GM21367 (cell line): ENCODE measurements around the gene SEPHS1.
A peak's percentile ranks its signal among the peaks of the same experiment; 100 is the strongest.

ENCODE experiments used
- ATAC-seq: cut with Tn5 transposase; IDR thresholded peaks from one replicate; pipeline ENCODE4 v1.9.1; 2021; ENCODE audit not compliant: unreplicated experiment

The SEPHS1 gene

GRCh38 chr10:13329565-13329964, 18.5 kb downstream of the SEPHS1 start:
- ATAC-seq: no peak

- no peak for ATAC-seq
Observed at GRCh38 chr10:13328613-13329012, 19.5 kb downstream of the SEPHS1 start.

- no peak for ATAC-seq
Observed at GRCh38 chr10:13328126-13328525, 20.0 kb downstream of the SEPHS1 start.

DNA sequence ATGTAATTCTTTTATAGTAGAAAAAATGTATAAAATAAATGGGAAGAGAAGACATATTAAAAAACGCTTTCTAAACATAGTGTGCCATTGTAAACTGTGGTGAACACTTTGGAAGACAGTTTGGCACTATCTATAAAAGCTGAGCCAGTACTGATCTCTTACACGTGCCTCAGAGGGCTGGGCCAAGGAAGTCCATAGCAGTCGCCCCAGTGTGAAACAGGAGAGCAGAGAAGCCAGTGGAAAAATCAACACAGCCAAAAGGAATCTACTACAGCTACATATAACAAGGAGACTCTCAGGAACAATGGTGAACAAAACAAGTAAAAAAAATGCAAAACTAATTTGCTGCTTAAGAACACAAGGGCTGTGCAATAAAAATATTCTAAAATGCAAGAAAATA, 20.6 kb downstream of the SEPHS1 start:
- no peak for ATAC-seq

- no peak for ATAC-seq
Observed at GRCh38 chr10:13322615-13323148, 25.4 kb downstream of the SEPHS1 start.

GRCh38 chr10:13321576-13321975, 26.5 kb downstream of the SEPHS1 start:
- ATAC-seq: no peak

DNA sequence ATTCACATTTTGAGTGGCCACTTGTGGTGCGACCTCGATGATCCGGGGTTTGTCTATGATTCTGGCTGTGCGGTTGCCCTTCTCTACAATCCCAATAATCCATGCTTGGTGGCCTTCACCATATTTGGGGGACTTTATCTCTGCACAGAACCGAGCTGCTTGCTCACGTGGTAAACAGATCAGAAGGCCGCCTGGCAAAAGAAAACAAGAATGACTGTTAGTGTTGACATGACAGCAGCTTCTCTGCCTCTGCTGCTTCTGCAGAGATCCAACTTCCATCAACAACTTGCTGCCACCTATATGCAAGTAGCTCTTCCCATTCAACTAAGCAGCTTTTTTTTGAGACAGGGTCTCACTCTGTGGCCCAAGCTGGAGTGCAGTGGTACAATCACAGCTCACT, 28.9 kb downstream of the SEPHS1 start:
- ATAC-seq: no peak

- no peak for ATAC-seq
Observed at GRCh38 chr10:13317474-13317873, 30.6 kb downstream of the SEPHS1 start.

DNA sequence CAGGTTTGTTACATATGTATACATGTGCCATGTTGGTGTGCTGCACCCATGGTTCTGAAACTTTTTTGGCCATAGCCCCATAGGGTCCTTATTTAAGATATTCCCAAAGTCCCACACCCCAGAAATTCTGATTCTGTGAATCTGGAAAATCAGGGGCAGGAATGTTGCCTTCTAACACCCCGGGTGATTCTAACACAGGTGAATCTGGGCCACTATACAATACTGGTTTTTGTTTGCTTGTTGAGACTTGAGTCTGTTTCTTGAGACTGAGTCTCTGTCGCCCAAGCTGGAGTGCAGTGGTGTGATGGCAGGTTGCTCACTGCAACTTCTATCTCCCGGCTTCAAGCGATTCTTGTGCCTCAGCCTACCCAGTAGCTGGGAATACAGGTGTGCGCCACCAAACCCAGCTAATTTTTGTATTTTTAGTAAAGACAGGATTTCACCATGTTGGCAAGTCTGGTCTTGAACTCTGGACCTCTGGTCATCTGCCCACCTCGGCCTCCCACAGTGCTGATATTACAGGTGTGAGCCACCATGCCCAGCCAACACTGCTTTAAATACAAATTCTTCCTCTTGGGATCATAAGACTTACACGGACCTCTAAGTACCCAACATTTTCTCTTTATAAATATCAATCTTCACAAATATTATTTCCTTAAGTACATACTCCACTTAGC, 31.3 kb downstream of the SEPHS1 start:
- no peak for ATAC-seq

DNA sequence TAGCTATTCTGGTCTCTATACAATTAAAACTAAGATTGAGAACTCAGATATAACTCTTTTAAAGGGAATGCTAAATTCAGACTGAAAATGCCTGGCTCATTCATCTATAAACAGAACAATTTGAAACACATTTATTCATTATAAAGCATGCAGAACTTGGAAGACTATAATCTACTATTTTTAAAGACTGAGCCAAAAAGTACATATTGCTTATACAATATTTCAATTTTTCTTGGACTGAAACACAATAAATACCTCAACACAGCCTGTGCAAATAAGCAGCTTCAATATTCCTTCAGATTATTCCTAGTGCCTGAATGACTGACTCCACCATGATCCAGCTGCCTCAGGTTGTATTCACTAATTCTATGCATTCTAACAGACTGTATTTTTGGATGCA, 32.7 kb downstream of the SEPHS1 start:
- no peak for ATAC-seq

- ATAC-seq: no peak
Observed at GRCh38 chr10:13311177-13311575, 36.9 kb downstream of the SEPHS1 start.

DNA sequence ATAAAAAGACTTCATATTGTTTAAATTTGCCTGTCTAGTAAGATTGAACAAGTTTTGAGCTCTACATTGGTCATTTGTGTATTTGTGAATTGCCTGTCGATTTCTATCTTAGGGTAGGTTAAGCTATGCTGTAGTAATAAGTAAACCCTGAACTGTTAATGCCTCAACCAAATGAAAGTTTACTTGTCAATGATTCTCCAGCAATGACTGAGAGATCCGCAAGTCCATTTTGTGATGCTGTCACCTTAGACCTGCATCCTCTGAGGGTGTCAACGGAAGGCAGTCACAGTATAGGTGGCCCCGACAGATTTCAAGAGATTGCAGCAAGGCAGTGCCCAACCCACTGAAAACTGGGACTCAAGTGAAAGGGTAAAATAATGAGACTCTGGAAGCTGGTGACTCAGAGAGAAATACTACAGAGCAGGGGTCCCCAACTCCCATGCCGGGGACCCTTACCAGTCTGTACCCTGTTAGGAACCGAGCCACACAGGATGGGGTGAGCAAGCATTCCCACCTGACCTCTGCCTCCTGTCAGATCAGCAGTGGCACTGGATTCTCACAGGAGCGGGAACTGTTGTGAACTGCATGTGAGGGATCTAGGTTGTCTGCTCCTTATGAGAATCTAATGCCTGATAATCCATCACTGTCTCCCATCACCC, 37.4 kb downstream of the SEPHS1 start:
- ATAC-seq: no peak

GRCh38 chr10:13309792-13310191, 38.3 kb downstream of the SEPHS1 start:
- ATAC-seq: no peak

DNA sequence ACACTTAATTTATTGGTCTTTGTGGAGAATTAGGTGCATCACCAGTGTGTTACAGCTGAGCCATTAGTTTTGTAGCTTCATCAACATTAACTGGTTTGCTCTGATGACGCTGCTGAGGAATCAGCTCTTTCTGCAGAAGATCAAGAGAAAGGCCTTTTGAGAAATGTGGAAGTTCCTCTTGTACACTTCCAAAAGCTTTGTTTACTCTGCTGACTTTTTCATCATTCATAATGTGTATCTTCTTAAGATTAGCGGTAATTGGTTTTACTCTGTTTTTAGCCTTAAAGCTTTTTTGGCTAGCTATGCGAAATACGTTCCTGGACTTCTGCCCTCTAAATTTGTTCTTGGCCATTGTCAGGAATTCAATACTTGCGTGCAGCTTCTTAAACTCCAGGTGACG, 40.0 kb downstream of the SEPHS1 start:
- ATAC-seq: no peak

DNA sequence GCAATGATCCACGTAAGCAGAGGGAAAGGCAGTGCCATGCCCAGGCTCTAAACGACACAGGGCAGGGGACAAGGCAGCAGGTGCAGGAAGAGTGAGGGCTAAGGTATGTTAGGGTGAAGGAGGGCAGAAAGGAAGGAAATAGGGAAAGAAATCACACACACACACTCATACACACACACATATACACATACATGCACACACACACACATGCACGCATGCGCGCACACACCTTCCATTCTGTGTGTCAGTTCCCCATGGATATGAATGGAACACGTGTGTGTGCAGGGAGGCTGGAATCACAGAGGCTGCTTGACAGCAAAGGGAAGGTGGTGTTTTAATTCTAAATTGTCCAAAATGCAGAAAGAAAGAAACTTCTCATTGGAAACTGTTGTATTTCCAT, 42.0 kb downstream of the SEPHS1 start:
- ATAC-seq: no peak

DNA sequence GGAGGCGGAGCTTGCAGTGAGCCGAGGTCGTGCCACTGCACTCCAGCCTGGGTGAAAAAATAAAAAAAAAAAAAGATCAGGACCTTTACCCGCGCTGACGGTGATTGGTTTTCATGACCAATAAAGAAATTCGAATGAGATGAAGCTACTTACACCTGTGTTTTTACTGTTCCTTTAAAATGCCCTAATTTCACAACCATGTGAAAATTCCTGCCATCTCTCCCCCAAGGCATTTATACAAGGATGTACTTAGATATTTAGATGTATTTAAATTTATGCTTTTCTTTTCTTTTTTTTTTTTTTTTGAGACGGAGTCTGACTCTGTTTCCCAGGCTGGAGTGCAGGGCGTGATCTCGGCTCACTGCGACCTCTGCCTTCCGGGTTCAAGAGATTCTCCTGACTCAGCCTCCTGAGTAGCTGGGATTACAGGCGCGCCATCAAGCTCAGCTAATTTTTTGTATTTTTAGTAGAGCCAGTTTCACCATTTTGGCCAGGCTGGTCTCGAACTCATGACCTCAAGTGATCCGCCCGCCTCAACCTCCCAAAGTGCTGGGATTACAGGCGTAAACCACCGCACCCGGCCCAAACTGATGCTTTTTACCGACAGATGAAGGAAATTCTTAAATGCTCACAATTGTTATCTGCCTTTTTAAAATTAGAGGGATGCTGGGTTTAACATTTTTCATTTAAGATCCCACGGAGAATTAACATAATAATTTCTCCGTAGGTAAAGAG, 45.1 kb downstream of the SEPHS1 start:
- no peak for ATAC-seq

DNA sequence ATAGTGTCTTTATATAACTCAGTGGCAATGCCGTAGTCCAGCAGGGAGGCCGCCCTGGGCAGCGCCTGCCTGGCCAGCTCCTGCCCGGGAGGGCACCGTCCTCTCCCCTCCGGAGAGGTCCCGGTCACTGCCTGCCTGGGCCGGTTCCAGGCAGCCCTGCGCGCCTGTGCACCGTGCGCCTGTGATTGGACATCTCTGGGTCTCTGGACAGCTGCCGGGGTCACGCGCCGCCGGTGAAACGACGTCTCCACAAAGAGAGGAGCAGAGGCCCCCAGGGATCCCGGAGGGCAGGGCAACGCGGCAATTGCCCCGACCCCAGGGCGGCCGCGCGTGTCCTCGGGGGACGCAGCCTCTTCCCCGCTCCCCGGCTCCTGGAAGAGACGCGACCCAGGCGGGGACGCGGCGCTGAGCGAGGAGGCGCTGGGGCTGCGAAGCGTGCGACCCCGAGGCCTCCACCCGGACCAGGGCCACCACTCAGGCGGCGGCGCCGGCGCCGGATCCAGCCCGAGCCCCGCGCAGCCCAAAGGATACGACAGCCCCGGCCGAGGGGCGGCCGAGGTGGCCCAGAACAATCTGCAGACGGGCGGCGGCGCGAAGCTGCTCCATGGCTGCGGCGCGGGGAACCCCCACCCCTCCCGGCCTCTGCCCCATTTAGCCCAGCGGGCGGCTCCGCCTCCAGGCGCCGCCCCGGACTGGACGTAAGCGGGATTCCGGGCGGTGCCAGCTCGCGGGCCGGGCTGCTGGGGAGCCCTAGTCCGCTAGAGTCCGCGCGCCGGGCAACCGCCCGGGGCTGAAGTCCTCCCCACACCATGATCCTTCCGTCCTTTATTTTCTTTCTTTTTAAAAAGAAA, 48.4 kb downstream of the SEPHS1 start, which contains the start of gene PHYH:
Gene PHYH (minus strand): TSS at position 628 of the 851 bp plus-strand sequence. CDS start 22 bp downstream, at position 606.
- peak; percentile 60 for ATAC-seq

GRCh38 chr10:13298748-13299436, 49.2 kb downstream of the SEPHS1 start:
- no peak for ATAC-seq

- no peak for ATAC-seq
Observed at GRCh38 chr10:13296476-13296875, 51.6 kb downstream of the SEPHS1 start.

- no peak for ATAC-seq
Observed at GRCh38 chr10:13294784-13295183, 53.3 kb downstream of the SEPHS1 start.
